ENCODE data around the gene USP6NL. TPM values are rescaled to one million over a fixed set of nuclear protein-coding genes. Genes with fewer than 3 reads are reported as not detected.

The USP6NL gene
- polyA plus RNA-seq, 1 of the 3 experiments (the other 2 are of a cell fraction) = 8.9 TPM

- Histone ChIP-seq H3K9me2 (no peaks in the 10 kb centered on the region), H3K9ac (no peak overlapping the region), H2AFZ (ENCODE audit: low read depth) (no peak overlapping the region), H3K4me3 (ENCODE audit: low read depth in 2 of 2, low read length in 1 of 2) (no peak overlapping the region), H4K20me1 (ENCODE audit: insufficient read depth) (no peaks in the 10 kb centered on the region), H3K4me2 (no peak overlapping the region), H3K4me1 (ENCODE audit: control insufficient read depth in 1 of 2, insufficient read depth in 2 of 2, low read depth in 1 of 2, low read length in 1 of 2) (no peaks in the 10 kb centered on the region), H3K27me3 (ENCODE audit: insufficient read depth) (no peaks in the 10 kb centered on the region), H3K36me3 (replicated peaks in 1 of 2; ENCODE audit: control insufficient read depth in 1 of 2, insufficient read depth in 2 of 2, low read length in 1 of 2) (no peaks in the 10 kb centered on the region), H3K79me2 (ENCODE audit: insufficient read depth) (no peaks in the 10 kb centered on the region), H3F3A (replicated peaks; ENCODE audit: insufficient read depth) (no peaks in the 10 kb centered on the region), H3K9me3 (no peaks in the 10 kb centered on the region), H3K27ac (ENCODE audit: low read depth in 2 of 2, low read length in 1 of 2) (no peak overlapping the region)
- TF ChIP-seq ELF1 (IDR thresholded peaks at IDR 0.05) (no peak), EP300 (IDR thresholded peaks at IDR 0.05; ENCODE audit: borderline replicate concordance in 1 of 2, low read depth in 1 of 2, low read length in 1 of 2) (no peak), GABPA (IDR thresholded peaks at IDR 0.05; ENCODE audit: low read depth) (no peak)
- ChIA-PET POLR2A (no interaction called here), CTCF (no interaction called here)
- DNase-seq = no peak
- 91% methylated on average over 6 of the region's 6 CpGs for WGBS (ENCODE audit: low lambda C conversion rate)
Observed at GRCh38 chr10:11643039-11643438, 31.6 kb upstream of the USP6NL start.

- no peak overlapping the region for H2AFZ ChIP-seq (ENCODE audit: low read depth)
- WGBS (ENCODE audit: low lambda C conversion rate) = 74% methylated on average over 8 of the region's 8 CpGs
- no peaks in the 10 kb centered on the region for H4K20me1 ChIP-seq (ENCODE audit: insufficient read depth)
- TF ChIP-seq, protein P1, sequence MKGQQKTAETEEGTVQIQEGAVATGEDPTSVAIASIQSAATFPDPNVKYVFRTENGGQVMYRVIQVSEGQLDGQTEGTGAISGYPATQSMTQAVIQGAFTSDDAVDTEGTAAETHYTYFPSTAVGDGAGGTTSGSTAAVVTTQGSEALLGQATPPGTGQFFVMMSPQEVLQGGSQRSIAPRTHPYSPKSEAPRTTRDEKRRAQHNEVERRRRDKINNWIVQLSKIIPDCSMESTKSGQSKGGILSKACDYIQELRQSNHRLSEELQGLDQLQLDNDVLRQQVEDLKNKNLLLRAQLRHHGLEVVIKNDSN (IDR thresholded peaks at IDR 0.05; ENCODE audit: borderline replicate concordance, low read depth) = no peak
- TF ChIP-seq JUND (IDR thresholded peaks at IDR 0.05) (no peak), RFX5 (IDR thresholded peaks at IDR 0.05; ENCODE audit: low read length) (no peak), NRF1 (IDR thresholded peaks at IDR 0.05; ENCODE audit: low read depth, low read length) (no peak), TAF1 (IDR thresholded peaks at IDR 0.05; ENCODE audit: borderline replicate concordance, low read depth, low read length) (no peak), CHD2 (IDR thresholded peaks at IDR 0.05; ENCODE audit: low read length, partially characterized antibody) (no peak), EP300 (IDR thresholded peaks at IDR 0.05; ENCODE audit: borderline replicate concordance in 1 of 2, low read depth in 1 of 2, low read length in 1 of 2) (no peak), FOXM1 (IDR thresholded peaks at IDR 0.05; ENCODE audit: low read depth) (no peak), RCOR1 (IDR thresholded peaks at IDR 0.05; ENCODE audit: low read length) (no peak), MXI1 (IDR thresholded peaks at IDR 0.05; ENCODE audit: low read depth, low read length) (no peak)
- no peaks in the 10 kb centered on the region for H3F3A ChIP-seq (replicated peaks; ENCODE audit: insufficient read depth)
- H3K27ac ChIP-seq (ENCODE audit: low read depth in 2 of 2, low read length in 1 of 2) = no peak overlapping the region
- ChIA-PET POLR2A (no interaction called here), CTCF (no interaction called here)
- no peak for DNase-seq
- no peaks in the 10 kb centered on the region for H3K4me1 ChIP-seq (ENCODE audit: control insufficient read depth in 1 of 2, insufficient read depth in 2 of 2, low read depth in 1 of 2, low read length in 1 of 2)
- no peaks in the 10 kb centered on the region for H3K79me2 ChIP-seq (ENCODE audit: insufficient read depth)
- no peak overlapping the region for H3K4me2 ChIP-seq
- no peak overlapping the region for H3K9ac ChIP-seq
- no peaks in the 10 kb centered on the region for H3K9me2 ChIP-seq
- H3K4me3 ChIP-seq (ENCODE audit: low read depth in 2 of 2, low read length in 1 of 2) = no peak overlapping the region
- H3K9me3 ChIP-seq = no peaks in the 10 kb centered on the region
- H3K27me3 ChIP-seq (ENCODE audit: insufficient read depth) = no peaks in the 10 kb centered on the region
- no peaks in the 10 kb centered on the region for H3K36me3 ChIP-seq (replicated peaks in 1 of 2; ENCODE audit: control insufficient read depth in 1 of 2, insufficient read depth in 2 of 2, low read length in 1 of 2)
Observed at GRCh38 chr10:11642566-11642965, 31.1 kb upstream of the USP6NL start.
